HG02981 (cell line): ENCODE measurements around the gene ITM2C.
A peak's percentile ranks its signal among the peaks of the same experiment; 100 is the strongest.

Source experiments
- ATAC-seq: cut with Tn5 transposase; IDR thresholded peaks from one replicate; pipeline ENCODE4 v1.9.1; 2021; ENCODE audit warnings: mild to moderate bottlenecking, moderate library complexity; ENCODE audit not compliant: unreplicated experiment

ITM2C gene

DNA sequence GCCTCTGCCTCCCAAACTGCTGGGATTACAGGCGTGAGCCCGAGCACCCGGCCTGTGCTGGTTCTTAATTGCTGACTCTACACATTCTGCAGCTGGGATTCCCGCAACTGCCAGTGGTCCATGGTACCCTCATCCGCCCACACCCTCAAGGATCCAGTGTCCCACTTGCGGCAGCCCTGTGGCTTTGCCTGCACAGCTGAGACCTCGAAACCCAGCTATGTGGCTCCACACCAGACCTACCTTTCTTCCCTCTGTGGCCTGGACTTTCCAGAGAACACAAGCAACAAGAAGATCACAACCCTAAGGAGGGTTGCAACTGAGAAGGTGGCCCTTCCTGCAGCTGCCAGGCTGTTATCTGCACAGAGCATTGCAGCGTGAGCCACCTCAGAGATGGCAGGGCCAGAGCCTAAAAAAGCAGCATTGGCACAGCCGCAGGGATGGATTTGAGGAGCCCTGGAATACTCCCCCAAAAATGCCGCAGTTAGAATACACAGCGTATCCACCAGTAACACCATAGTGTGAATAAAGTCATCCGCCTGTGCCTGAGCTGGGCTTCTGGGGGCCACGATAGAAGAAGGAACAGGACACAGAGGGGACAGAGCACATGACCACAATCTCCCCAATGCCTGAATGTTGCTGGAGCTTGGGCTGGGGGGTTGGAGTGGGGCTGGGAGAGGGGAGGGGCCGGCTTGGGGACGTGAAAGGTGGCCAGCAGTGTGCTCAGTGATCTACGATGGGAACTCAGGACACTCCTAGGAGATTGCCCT is 58.4 kb downstream of the ITM2C start:
- no peak for ATAC-seq

DNA sequence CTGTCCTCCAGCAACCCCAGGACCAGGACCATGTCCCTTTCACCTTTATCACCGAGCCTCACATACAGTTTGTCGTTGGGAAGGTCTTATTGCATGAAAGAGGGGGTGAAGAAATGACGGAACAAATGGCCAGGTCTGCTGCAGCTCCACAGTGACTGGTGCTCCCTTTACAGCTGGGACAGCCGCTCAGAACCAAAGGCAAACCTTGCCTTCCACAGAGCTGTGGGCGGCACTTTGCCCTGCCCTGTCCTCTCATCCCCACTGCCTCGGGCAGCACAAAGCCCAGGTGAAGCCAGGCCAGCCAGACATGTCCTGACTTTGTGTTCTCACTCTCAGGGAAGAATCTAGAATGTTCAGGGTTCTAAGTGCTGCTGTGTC is 59.3 kb downstream of the ITM2C start:
- ATAC-seq: no peak

GRCh38 chr2:230924470-230925341 is 60.0 kb downstream of the ITM2C start, which contains the start of gene GPR55:
Gene GPR55, minus strand, starts transcription at chr2:230925242. Its CDS starts 14,280 bp downstream, at chr2:230910962.
- ATAC-seq: peak; percentile 28

DNA sequence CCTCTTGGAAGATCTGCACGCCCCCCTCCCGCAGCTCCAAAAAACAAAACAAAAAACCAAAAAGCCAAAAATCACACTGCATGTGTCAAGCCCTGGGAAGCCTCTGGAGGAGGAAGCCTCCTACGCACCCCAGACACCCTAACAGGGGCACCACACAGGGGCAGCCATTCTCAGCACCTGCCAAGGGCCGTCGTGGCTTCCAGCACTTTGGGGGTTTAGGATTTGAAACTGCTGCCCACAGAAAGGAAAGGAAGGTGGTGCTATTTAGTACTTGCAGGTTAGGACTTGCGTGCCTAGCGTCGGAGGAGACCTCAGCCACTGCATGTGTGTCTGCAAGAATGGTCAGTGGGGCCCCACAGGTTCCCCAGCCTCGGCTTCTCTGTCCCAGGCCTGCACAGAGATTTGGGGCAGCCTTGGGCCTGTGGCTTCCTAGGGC is 60.7 kb downstream of the ITM2C start:
- ATAC-seq: peak; percentile 14

- peak; percentile 42 for ATAC-seq
Measured at GRCh38 chr2:230925879-230926765, 61.4 kb downstream of the ITM2C start.

- ATAC-seq: no peak
Measured at GRCh38 chr2:230927711-230928341, 63.1 kb downstream of the ITM2C start.
